Endodermal cell (in vitro differentiated cells): Measurements from ENCODE around the gene PDE4D. TPM values are rescaled to one million over a fixed set of nuclear protein-coding genes. Genes with fewer than 3 reads are reported as not detected.

Experiments used
- DNase-seq: peaks from one replicate; pipeline ENCODE4 v3.0.0-alpha.2; 2017
- H3K27ac ChIP-seq: 2 replicates; pipeline ENCODE4 v1.5.1; 2013; ENCODE audit warnings: mild to moderate bottlenecking, low read depth, low read length, moderate library complexity
- H3K27me3 ChIP-seq: 2 replicates; pipeline ENCODE4 v1.6.1; 2013; ENCODE audit warnings: mild to moderate bottlenecking, low read length, moderate library complexity; ENCODE audit not compliant: insufficient read depth, control insufficient read depth, poor library complexity, severe bottlenecking
- H3K36me3 ChIP-seq: 2 replicates; pipeline ENCODE4 v1.7.0; 2013; ENCODE audit warnings: mild to moderate bottlenecking, low read length, moderate library complexity; ENCODE audit not compliant: control insufficient read depth, insufficient read depth
- H3K4me1 ChIP-seq: one replicate; pipeline ENCODE4 v1.7.0; 2013; ENCODE audit warnings: low read length; ENCODE audit not compliant: control insufficient read depth, insufficient read depth
- H3K4me3 ChIP-seq: 2 replicates; pipeline ENCODE4 v1.5.1; 2013; ENCODE audit warnings: mild to moderate bottlenecking, low read length, moderate library complexity
- H3K9ac ChIP-seq: 2 replicates; pipeline ENCODE4 v1.6.1; 2013; ENCODE audit warnings: mild to moderate bottlenecking, low read length, moderate library complexity; ENCODE audit not compliant: poor library complexity, severe bottlenecking; ENCODE audit errors: extremely low read depth
- H3K9me3 ChIP-seq: 2 replicates; pipeline ENCODE4 v1.6.1; 2013; ENCODE audit warnings: mild to moderate bottlenecking, low read length, moderate library complexity; ENCODE audit not compliant: control insufficient read depth
- H3K27ac Mint-ChIP-seq: 2 replicates; pipeline ENCODE4 v1.8.0; 2020; ENCODE audit warnings: mixed read lengths
- H3K27me3 Mint-ChIP-seq: 2 replicates; pipeline ENCODE4 v1.8.0; 2021; ENCODE audit warnings: mild to moderate bottlenecking, mixed read lengths; ENCODE audit not compliant: insufficient read depth
- H3K36me3 Mint-ChIP-seq: 2 replicates; pipeline ENCODE4 v1.8.0; 2020; ENCODE audit warnings: low read depth, mixed read lengths
- H3K4me1 Mint-ChIP-seq: 2 replicates; pipeline ENCODE4 v1.8.0; 2020; ENCODE audit warnings: mixed read lengths
- H3K4me3 Mint-ChIP-seq: 2 replicates; pipeline ENCODE4 v1.8.0; 2020; ENCODE audit warnings: mild to moderate bottlenecking, moderate library complexity, mixed read lengths
- H3K9me3 Mint-ChIP-seq: 2 replicates; pipeline ENCODE4 v1.8.0; 2020; ENCODE audit warnings: mild to moderate bottlenecking, mixed read lengths
- WGBS, 2 experiments: methylation state at CpG; one replicate each; pipeline versions ENCODE4 v1.1.5 to v1.1.7; 2013; ENCODE audit warnings: missing lambda C conversion rate in 2 of 2, mixed read lengths in 1 of 2; ENCODE audit not compliant: insufficient coverage in 1 of 2, insufficient read length in 1 of 2; 5-methylcytosine and 5-hydroxymethylcytosine counted together
- total RNA-seq, 2 donors: library from RNA; stranded (reverse); fragmentation: NEBNext Ultra II Directional in 1 of 2; extraction: Animal tissue kit (Norgen Biotek cat#: 25700) in 1 of 2; gene quantifications; 2 replicates in 1 of 2; 3 replicates in 1 of 2; pipeline ENCODE4 v1.2.1, GENCODE V29; 2021
- TF ChIP-seq, protein P1 (sequence below): fragments of 200-600 bp; sonication (generic); conservative IDR thresholded peaks from 2 replicates; pipeline ENCODE4 v1.5.0; 2021; ENCODE audit warnings: antibody characterized with exemption, mild to moderate bottlenecking

Gene PDE4D
- total RNA-seq, 2 donors from 2014 or later, result 9.2 to 11.4 TPM

DNA sequence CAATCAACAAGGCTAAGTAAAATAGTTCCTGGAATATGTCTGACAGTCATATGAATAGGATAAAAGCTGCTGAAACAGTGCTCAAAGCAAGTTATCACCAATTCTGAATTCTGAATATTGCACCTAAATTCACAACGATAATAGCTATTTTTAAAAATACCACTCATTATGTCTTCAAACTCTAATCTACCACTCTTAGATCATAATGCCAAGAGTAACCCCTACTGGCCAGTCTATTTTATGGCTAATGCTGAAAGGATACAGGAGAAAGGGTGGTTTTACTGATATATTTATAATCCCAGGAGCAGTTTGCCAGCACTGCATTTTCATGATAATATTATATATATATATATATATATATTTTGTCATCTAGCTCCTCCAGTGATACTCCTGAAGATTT lies 232.8 kb downstream of the PDE4D start:
- Histone ChIP-seq H3K27me3 (no peaks in the 10 kb centered on the region), H3K27ac (no peak overlapping the region), H3K9me3 (no peaks in the 10 kb centered on the region), H3K4me3 (no peak overlapping the region), H3K9ac (no peak overlapping the region), H3K36me3 (no peaks in the 10 kb centered on the region), H3K4me1 (peaks cover 20% of the 10 kb centered on the region)
- WGBS, 2 experiments, result 83% methylated on average over 1 of the region's 1 CpG; no CpG with 5 or more reads in 1 of the 2 experiments
- no peaks in the 10 kb centered on the region for H3K27me3 Mint-ChIP-seq
- peaks cover 35% of the 10 kb centered on the region for H3K4me1 Mint-ChIP-seq
- DNase-seq, result no peak
- H3K36me3 Mint-ChIP-seq, result no peaks in the 10 kb centered on the region
- TF ChIP-seq, protein P1, sequence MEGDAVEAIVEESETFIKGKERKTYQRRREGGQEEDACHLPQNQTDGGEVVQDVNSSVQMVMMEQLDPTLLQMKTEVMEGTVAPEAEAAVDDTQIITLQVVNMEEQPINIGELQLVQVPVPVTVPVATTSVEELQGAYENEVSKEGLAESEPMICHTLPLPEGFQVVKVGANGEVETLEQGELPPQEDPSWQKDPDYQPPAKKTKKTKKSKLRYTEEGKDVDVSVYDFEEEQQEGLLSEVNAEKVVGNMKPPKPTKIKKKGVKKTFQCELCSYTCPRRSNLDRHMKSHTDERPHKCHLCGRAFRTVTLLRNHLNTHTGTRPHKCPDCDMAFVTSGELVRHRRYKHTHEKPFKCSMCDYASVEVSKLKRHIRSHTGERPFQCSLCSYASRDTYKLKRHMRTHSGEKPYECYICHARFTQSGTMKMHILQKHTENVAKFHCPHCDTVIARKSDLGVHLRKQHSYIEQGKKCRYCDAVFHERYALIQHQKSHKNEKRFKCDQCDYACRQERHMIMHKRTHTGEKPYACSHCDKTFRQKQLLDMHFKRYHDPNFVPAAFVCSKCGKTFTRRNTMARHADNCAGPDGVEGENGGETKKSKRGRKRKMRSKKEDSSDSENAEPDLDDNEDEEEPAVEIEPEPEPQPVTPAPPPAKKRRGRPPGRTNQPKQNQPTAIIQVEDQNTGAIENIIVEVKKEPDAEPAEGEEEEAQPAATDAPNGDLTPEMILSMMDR, result peak; percentile 65
- no peak overlapping the region for H3K27ac Mint-ChIP-seq
- H3K4me3 Mint-ChIP-seq, result no peak overlapping the region
- no peaks in the 10 kb centered on the region for H3K9me3 Mint-ChIP-seq

DNA sequence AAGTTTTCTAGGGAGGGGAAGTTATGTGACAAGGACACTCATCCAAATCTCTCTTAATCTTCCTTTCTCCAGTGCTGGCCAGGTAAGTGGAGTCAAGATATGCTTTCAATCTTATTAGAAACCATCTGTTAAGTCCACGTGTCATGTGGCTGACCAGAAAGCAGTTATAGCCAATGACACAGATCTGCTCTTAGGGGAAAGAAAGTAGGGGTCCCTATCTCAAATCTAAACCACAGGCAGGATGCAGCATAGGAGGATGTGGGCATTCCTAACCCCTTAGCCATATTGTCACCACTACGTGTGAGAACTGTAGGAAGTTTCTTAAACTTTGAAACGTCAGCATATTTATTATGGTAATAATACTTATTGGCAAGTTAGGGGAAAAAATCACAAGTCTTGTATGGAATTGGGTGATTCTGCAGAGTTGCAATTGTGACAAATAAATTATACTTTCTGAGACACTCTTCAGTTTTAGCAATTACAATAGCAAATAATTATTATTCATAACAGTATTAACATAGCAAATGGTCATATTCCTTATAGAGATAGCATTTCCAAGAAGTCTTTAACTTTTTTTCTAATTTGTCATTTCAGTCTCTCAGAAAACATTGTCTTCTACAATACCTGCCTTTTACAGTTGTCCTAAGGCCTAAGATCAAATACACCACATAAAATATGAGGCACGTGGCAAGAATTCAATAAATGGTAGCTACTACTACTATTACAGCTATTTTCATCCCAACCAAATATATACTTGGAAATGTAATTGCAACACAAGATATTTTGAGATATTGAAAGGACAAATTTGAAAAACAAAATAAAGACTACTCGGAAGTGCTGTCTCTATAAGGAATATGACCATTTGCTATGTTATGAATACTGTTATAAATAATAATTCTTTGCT lies 236.9 kb downstream of the PDE4D start:
- no peak for DNase-seq
- Histone ChIP-seq H3K4me1 (peaks cover 15% of the 10 kb centered on the region), H3K4me3 (no peak overlapping the region), H3K27ac (no peak overlapping the region), H3K9ac (no peak overlapping the region), H3K9me3 (no peaks in the 10 kb centered on the region), H3K36me3 (no peaks in the 10 kb centered on the region), H3K27me3 (no peaks in the 10 kb centered on the region)
- Mint-ChIP-seq H3K4me3 (no peak overlapping the region), H3K9me3 (no peaks in the 10 kb centered on the region), H3K4me1 (peaks cover 30% of the 10 kb centered on the region), H3K27me3 (no peaks in the 10 kb centered on the region), H3K36me3 (no peaks in the 10 kb centered on the region), H3K27ac (no peak overlapping the region)
- TF ChIP-seq, protein P1, result no peak
- WGBS, 2 experiments, result 93 to 100% methylated on average over 1 to 5 of the region's 5 CpGs

DNA sequence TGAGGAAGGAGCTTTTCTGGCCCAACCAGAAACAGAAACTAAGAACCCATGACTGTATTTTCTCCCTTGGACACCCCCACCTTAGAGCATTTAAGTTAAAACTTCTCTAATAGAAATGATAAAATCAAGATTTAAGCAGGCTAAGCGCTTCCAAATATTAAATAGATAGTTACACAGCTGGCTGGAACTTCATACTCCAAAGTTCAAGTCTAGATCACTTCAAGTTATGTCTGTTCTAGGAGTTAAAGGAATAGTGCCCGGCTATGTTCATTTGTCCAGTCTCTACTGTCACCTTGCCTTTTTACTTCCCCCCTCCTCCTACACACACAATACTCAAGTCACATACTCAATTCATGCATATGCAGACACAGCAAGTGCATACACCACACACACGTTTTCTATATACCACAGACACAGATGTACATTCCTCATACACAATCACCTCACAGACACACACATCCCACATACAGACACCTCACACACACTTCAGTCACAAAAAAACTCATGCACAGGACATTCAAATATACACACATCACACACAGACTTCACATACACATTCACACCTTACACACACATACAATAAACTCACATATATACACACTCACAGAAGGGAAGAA lies 237.7 kb downstream of the PDE4D start:
- H3K27me3 ChIP-seq, result no peaks in the 10 kb centered on the region
- H3K36me3 ChIP-seq, result no peaks in the 10 kb centered on the region
- no peak overlapping the region for H3K4me3 ChIP-seq
- no peak overlapping the region for H3K27ac Mint-ChIP-seq
- H3K9me3 Mint-ChIP-seq, result no peaks in the 10 kb centered on the region
- H3K9me3 ChIP-seq, result no peaks in the 10 kb centered on the region
- no peak overlapping the region for H3K27ac ChIP-seq
- peaks cover 24% of the 10 kb centered on the region for H3K4me1 Mint-ChIP-seq
- TF ChIP-seq, protein P1, result no peak
- H3K36me3 Mint-ChIP-seq, result no peaks in the 10 kb centered on the region
- H3K4me3 Mint-ChIP-seq, result no peak overlapping the region
- DNase-seq, result no peak
- no peak overlapping the region for H3K9ac ChIP-seq
- no peaks in the 10 kb centered on the region for H3K27me3 Mint-ChIP-seq
- 40 to 91% methylated on average over 1 to 3 of the region's 3 CpGs for WGBS, 2 experiments
- peaks cover 10% of the 10 kb centered on the region for H3K4me1 ChIP-seq
